ENCODE measurements around the gene ANKLE2. TPM values are rescaled to one million over a fixed set of nuclear protein-coding genes. Genes with fewer than 3 reads are reported as not detected.
"Not testable (repeated sequence)": the region's sequence is repeated elsewhere in the genome, so short reads cannot be mapped to it uniquely, and the experiment has no call there.

ANKLE2 gene
- total and polyA plus RNA-seq, 4 experiments from 2014 or later: 21.0 to 101 (median 70.0) TPM

DNA sequence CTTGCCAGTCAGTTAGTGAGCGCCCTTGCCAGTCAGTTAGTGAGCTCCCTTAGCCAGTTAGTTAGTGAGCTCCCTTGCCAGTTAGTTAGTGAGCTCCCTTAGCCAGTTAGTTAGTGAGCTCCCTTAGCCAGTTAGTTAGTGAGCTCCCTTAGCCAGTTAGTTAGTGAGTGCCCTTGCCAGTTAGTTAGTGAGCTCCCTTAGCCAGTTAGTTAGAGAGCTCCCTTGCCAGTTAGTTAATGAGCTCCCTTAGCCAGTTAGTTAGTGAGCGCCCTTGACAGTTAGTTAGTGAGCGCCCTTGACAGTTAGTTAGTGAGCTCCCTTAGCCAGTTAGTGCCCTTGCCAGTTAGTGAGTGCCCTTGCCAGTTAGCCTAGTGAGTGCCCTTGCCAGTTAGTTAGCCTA lies 66.7 kb downstream of the ANKLE2 start:
- H3K4me3 ChIP-seq (ENCODE audit: low read length in 2 of 2); H3K27me3 ChIP-seq (ENCODE audit: insufficient read depth, low read length); H3K4me1 ChIP-seq (ENCODE audit: insufficient read depth, low read length); H3K27me3 Mint-ChIP-seq; H3K27ac ChIP-seq (ENCODE audit: low read depth, low read length); intact Hi-C loops (cut with micrococcal nuclease); H3K4me1 Mint-ChIP-seq; H3K9me3 Mint-ChIP-seq; H3K36me3 Mint-ChIP-seq; DNase-seq; H3K9me3 ChIP-seq (ENCODE audit: control insufficient read depth in 1 of 2, low read length in 2 of 2); H3K36me3 ChIP-seq (ENCODE audit: insufficient read depth, low read length); H3K4me3 Mint-ChIP-seq: not testable (repeated sequence)
- POLR2A ChIA-PET (ENCODE audit: partially characterized antibody): interaction anchor here (0.6 kb wide), 1 partner anchor 9 kb away, joined by 3 read pairs; no protein-coding TSS in a partner anchor
- CTCF ChIA-PET (ENCODE audit: partially characterized antibody): interaction anchor here (1.2 kb wide), 1 partner anchor 18 kb away, joined by 3 read pairs; no protein-coding TSS in a partner anchor
- peak overlapping the region in 2 of 7 donors; percentile 29 to 42 for H3K27ac Mint-ChIP-seq

- H3K27me3 Mint-ChIP-seq; H3K36me3 ChIP-seq (ENCODE audit: insufficient read depth, low read length); H3K4me3 ChIP-seq (ENCODE audit: low read length in 2 of 2); H3K9me3 ChIP-seq (ENCODE audit: control insufficient read depth in 1 of 2, low read length in 2 of 2); H3K27ac ChIP-seq (ENCODE audit: low read depth, low read length); H3K36me3 Mint-ChIP-seq; H3K27me3 ChIP-seq (ENCODE audit: insufficient read depth, low read length); H3K4me3 Mint-ChIP-seq; intact Hi-C loops (cut with micrococcal nuclease); H3K9me3 Mint-ChIP-seq; H3K4me1 ChIP-seq (ENCODE audit: insufficient read depth, low read length); DNase-seq: not testable (repeated sequence)
- ChIA-PET CTCF (ENCODE audit: partially characterized antibody) (interaction anchor here (0.7 to 1.2 kb wide), 2 partner anchors 47 to 213 kb away, joined by 3 read pairs; no protein-coding TSS in a partner anchor), POLR2A (ENCODE audit: partially characterized antibody) (interaction anchor here (0.7 to 1.3 kb wide), 2 partner anchors 18 to 63 kb away, joined by 3 to 4 read pairs; partner anchors contain the start of gene PGAM5)
- Mint-ChIP-seq H3K4me1 (peaks cover 4 to 13% (median 8%) of the 10 kb centered on the region in 4 donors), H3K27ac (peak overlapping the region in 2 of 7 donors; percentile 37 to 42)
Observed at GRCh38 chr12:132692030-132692429, 69.6 kb downstream of the ANKLE2 start.

GRCh38 chr12:132690112-132690511 lies 71.5 kb downstream of the ANKLE2 start:
- H3K27me3 ChIP-seq (ENCODE audit: insufficient read depth, low read length): no peaks in the 10 kb centered on the region
- CTCF ChIA-PET (ENCODE audit: partially characterized antibody): no interaction called here
- H3K4me3 ChIP-seq (ENCODE audit: low read length in 2 of 2): no peak overlapping the region
- Mint-ChIP-seq H3K4me3 (peak overlapping the region in 7 of 8 donors; percentile 3 to 63 (median 39)), H3K27me3 (no peaks in the 10 kb centered on the region), H3K27ac (peak overlapping the region in 3 of 7 donors; percentile 8 to 63 (median 59)), H3K9me3 (no peaks in the 10 kb centered on the region), H3K36me3 (peaks cover 0 to 2% of the 10 kb centered on the region in 2 donors), H3K4me1 (peaks cover 11 to 25% (median 17%) of the 10 kb centered on the region in 4 donors)
- peaks cover 13% of the 10 kb centered on the region for H3K4me1 ChIP-seq (ENCODE audit: insufficient read depth, low read length)
- no peak overlapping the region for H3K27ac ChIP-seq (ENCODE audit: low read depth, low read length)
- no peaks in the 10 kb centered on the region for H3K36me3 ChIP-seq (ENCODE audit: insufficient read depth, low read length)
- POLR2A ChIA-PET (ENCODE audit: partially characterized antibody): no interaction called here
- H3K9me3 ChIP-seq (ENCODE audit: control insufficient read depth in 1 of 2, low read length in 2 of 2): no peaks in the 10 kb centered on the region
- DNase-seq: no peak
- intact Hi-C loops (cut with micrococcal nuclease): no loop called here

DNA sequence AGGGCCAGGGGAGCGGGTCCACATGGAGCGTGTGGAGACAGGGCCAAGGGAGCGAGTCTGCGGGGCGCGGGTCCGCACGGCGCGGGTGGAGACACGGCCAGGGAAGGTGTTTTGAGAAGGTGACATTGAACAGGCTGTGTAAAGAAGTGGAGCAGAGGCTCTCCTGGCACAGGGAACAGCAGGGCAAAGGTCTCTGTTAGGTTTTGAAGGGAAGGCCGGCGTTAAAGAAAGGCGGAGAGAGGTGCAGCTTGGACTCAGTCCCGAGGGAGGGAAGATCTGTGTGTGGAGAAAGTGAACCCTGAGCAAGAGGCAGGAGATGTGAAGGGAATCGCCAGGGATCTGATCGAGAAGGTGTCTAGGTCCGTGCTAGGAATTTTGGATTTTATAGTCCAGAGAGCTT lies 72.4 kb downstream of the ANKLE2 start:
- intact Hi-C loops (cut with micrococcal nuclease): loop anchor here (5.0 to 10.0 kb wide), 3 partner anchors 138 to 393 kb away; partner anchors contain the start of genes CHFR, GOLGA3 and ZNF140

DNA sequence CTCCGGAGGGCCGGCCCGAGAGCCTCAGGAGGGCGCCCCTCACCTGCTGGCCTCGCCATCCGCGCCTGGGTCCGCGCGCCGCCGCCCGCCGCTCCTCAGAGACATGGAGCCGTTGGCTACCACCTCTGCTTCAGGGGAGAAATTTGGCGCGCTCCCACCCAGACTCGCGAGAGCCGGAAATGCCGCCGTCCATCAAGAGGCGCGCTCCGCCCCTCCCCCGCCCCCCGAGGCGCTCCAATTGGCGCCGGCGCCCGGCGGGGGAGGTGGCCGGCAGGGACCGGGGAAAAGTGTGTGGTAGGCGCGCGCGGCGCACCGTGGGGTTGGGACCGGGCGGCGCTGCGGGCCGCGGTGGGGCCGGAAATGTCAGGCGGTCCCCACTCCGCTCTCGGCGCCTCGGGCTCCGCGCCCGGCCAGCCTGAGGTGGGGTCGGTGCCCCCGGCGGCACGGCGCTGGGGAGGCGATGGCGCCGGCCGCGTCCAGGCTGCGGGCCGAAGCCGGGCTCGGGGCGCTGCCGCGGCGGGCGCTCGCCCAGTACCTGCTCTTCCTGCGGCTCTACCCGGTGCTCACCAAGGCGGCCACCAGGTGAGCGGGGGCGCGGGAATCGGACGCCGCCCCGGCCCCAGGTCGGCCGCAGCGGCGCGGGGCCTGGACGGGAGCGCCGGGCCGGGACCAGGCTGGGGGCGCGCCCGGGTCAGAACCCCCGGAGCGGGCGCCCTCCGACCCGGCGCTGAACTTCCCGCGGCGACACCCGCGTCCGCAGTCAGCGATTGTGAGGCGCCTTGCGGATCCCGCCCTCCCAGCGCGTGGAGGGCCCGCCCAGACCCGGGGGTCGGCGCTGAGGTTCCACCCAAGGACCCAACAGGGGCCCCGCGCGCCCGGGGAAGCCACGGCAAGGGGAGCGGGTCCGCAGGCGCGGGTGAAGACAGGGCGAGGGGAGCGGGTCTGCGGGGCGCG lies 74.1 kb downstream of the ANKLE2 start, which contains the start of the genes POLE and PXMP2:
Gene POLE (minus strand): TSS at position 132 of the 954 bp plus-strand sequence. CDS start 27 bp downstream, at position 105.
Gene PXMP2 (plus strand): TSS at position 377 of the 954 bp plus-strand sequence. CDS start 84 bp downstream, at position 461.
- H3K4me3 ChIP-seq (ENCODE audit: low read length in 2 of 2): peak within 1 kb of the TSS in 1 of 2 donors; percentile 45
- H3K36me3 Mint-ChIP-seq: peaks cover 0 to 2% of the 10 kb centered on the region in 2 donors
- no peaks in the 10 kb centered on the region for H3K9me3 ChIP-seq (ENCODE audit: control insufficient read depth in 1 of 2, low read length in 2 of 2)
- ChIA-PET POLR2A (ENCODE audit: partially characterized antibody) (no interaction called here), CTCF (ENCODE audit: partially characterized antibody) (no interaction called here)
- H3K36me3 ChIP-seq (ENCODE audit: insufficient read depth, low read length): no peaks in the 10 kb centered on the region
- no peaks in the 10 kb centered on the region for H3K27me3 Mint-ChIP-seq
- intact Hi-C loops (cut with micrococcal nuclease): loop anchor here (1.0 to 10.0 kb wide), 5 partner anchors 23 to 395 kb away; partner anchors contain the start of genes CHFR, GOLGA3, PGAM5 and ZNF140
- peak within 1 kb of the TSS in 4 of 7 donors; percentile 47 to 74 (median 62) for H3K27ac Mint-ChIP-seq
- peak within 1 kb of the TSS; percentile 26 for H3K27ac ChIP-seq (ENCODE audit: low read depth, low read length)
- H3K4me1 Mint-ChIP-seq: peaks cover 15 to 36% (median 20%) of the 10 kb centered on the region in 4 donors
- no peaks in the 10 kb centered on the region for H3K27me3 ChIP-seq (ENCODE audit: insufficient read depth, low read length)
- H3K9me3 Mint-ChIP-seq: no peaks in the 10 kb centered on the region
- peak within 1 kb of the TSS; percentile 78 to 90 (median 86) for H3K4me3 Mint-ChIP-seq
- peak; percentile 91 to 93 (median 91) for DNase-seq
- peaks cover 13% of the 10 kb centered on the region for H3K4me1 ChIP-seq (ENCODE audit: insufficient read depth, low read length)

More for the DNA sequence above, 72.4 kb downstream of the ANKLE2 start:
- DNase-seq: no peak
- Histone ChIP-seq H3K36me3 (ENCODE audit: insufficient read depth, low read length) (no peaks in the 10 kb centered on the region), H3K9me3 (ENCODE audit: control insufficient read depth in 1 of 2, low read length in 2 of 2) (no peaks in the 10 kb centered on the region), H3K27ac (ENCODE audit: low read depth, low read length) (no peak overlapping the region), H3K27me3 (ENCODE audit: insufficient read depth, low read length) (no peaks in the 10 kb centered on the region), H3K4me3 (ENCODE audit: low read length in 2 of 2) (no peak overlapping the region), H3K4me1 (ENCODE audit: insufficient read depth, low read length) (peaks cover 13% of the 10 kb centered on the region)
- Mint-ChIP-seq H3K4me3 (peak overlapping the region; percentile 40 to 77 (median 62)), H3K36me3 (peaks cover 0 to 2% of the 10 kb centered on the region in 2 donors), H3K4me1 (peaks cover 12 to 28% (median 19%) of the 10 kb centered on the region in 4 donors), H3K27me3 (no peaks in the 10 kb centered on the region), H3K27ac (peak overlapping the region in 3 of 7 donors; percentile 44 to 65 (median 52)), H3K9me3 (no peaks in the 10 kb centered on the region)
- ChIA-PET POLR2A (ENCODE audit: partially characterized antibody) (no interaction called here), CTCF (ENCODE audit: partially characterized antibody) (no interaction called here)

GRCh38 chr12:132686825-132687210 lies 74.8 kb downstream of the ANKLE2 start:
- ChIA-PET POLR2A (ENCODE audit: partially characterized antibody) (no interaction called here), CTCF (ENCODE audit: partially characterized antibody) (no interaction called here)

More at GRCh38 chr12:132686825-132687210, 74.8 kb downstream of the ANKLE2 start:
- intact Hi-C loops (cut with micrococcal nuclease): loop anchor here (1.0 to 10.0 kb wide), 5 partner anchors 23 to 395 kb away; partner anchors contain the start of genes CHFR, GOLGA3, PGAM5 and ZNF140
- Histone ChIP-seq H3K4me1 (ENCODE audit: insufficient read depth, low read length) (peaks cover 13% of the 10 kb centered on the region), H3K36me3 (ENCODE audit: insufficient read depth, low read length) (no peaks in the 10 kb centered on the region), H3K9me3 (ENCODE audit: control insufficient read depth in 1 of 2, low read length in 2 of 2) (no peaks in the 10 kb centered on the region), H3K27ac (ENCODE audit: low read depth, low read length) (peak overlapping the region; percentile 26), H3K4me3 (ENCODE audit: low read length in 2 of 2) (peak overlapping the region in 1 of 2 donors; percentile 45), H3K27me3 (ENCODE audit: insufficient read depth, low read length) (no peaks in the 10 kb centered on the region)
- H3K27ac Mint-ChIP-seq: peak overlapping the region in 1 of 7 donors; percentile 62
- H3K27me3 Mint-ChIP-seq: no peaks in the 10 kb centered on the region
- H3K4me3 Mint-ChIP-seq: peak overlapping the region; percentile 41 to 90 (median 80)
- DNase-seq: no peak
- no peaks in the 10 kb centered on the region for H3K9me3 Mint-ChIP-seq
- H3K36me3 Mint-ChIP-seq: peaks cover 0 to 2% of the 10 kb centered on the region in 2 donors
- H3K4me1 Mint-ChIP-seq: peaks cover 15 to 36% (median 20%) of the 10 kb centered on the region in 4 donors
